HG02870 (cell line): Measurements from ENCODE around the gene KCTD2.
"Not testable (repeated sequence)": the region's sequence is repeated elsewhere in the genome, so short reads cannot be mapped to it uniquely, and the experiment has no call there.

Source experiments
- ATAC-seq: cut with Tn5 transposase; IDR thresholded peaks from one replicate; pipeline ENCODE4 v1.9.1; 2021; ENCODE audit warnings: mild to moderate bottlenecking, moderate library complexity; ENCODE audit not compliant: unreplicated experiment

Gene KCTD2

GRCh38 chr17:75049057-75049456 is 2.0 kb downstream of the KCTD2 start:
- no peak for ATAC-seq

- no peak for ATAC-seq
These were observed 2.7 kb downstream of the KCTD2 start for GRCh38 chr17:75049706-75050105.

- ATAC-seq, result no peak
These were observed 4.9 kb downstream of the KCTD2 start for GRCh38 chr17:75051941-75052340.

- ATAC-seq, result no peak
These were observed 12.6 kb downstream of the KCTD2 start for GRCh38 chr17:75059369-75060345.

GRCh38 chr17:75060434-75061054 is 13.5 kb downstream of the KCTD2 start:
- no peak for ATAC-seq

GRCh38 chr17:75061055-75061438 is 14.0 kb downstream of the KCTD2 start:
- ATAC-seq, result no peak

- no peak for ATAC-seq
These were observed 14.6 kb downstream of the KCTD2 start for GRCh38 chr17:75061618-75062017.

- ATAC-seq, result no peak
These were observed 16.2 kb downstream of the KCTD2 start for GRCh38 chr17:75063201-75063600.

- no peak for ATAC-seq
These were observed 16.6 kb downstream of the KCTD2 start for GRCh38 chr17:75063626-75064025.

- ATAC-seq, result no peak
These were observed 17.0 kb downstream of the KCTD2 start for GRCh38 chr17:75064040-75064439.

GRCh38 chr17:75064460-75064859 is 17.4 kb downstream of the KCTD2 start:
- ATAC-seq, result no peak

GRCh38 chr17:75064867-75065561 is 18.0 kb downstream of the KCTD2 start:
- ATAC-seq, result no peak

GRCh38 chr17:75065562-75066151 is 18.6 kb downstream of the KCTD2 start:
- ATAC-seq, result no peak

GRCh38 chr17:75067856-75068255 is 20.8 kb downstream of the KCTD2 start:
- ATAC-seq, result no peak

GRCh38 chr17:75068750-75069149 is 21.7 kb downstream of the KCTD2 start:
- no peak for ATAC-seq

- ATAC-seq, result no peak
These were observed 22.8 kb downstream of the KCTD2 start for GRCh38 chr17:75069783-75070182.

- ATAC-seq, result not testable (repeated sequence)
These were observed 24.6 kb downstream of the KCTD2 start for GRCh38 chr17:75071478-75072271.

GRCh38 chr17:75072909-75073308 is 25.9 kb downstream of the KCTD2 start:
- ATAC-seq, result not testable (repeated sequence)

GRCh38 chr17:75073618-75074047 is 26.6 kb downstream of the KCTD2 start:
- ATAC-seq, result no peak

- no peak for ATAC-seq
These were observed 27.5 kb downstream of the KCTD2 start for GRCh38 chr17:75074532-75074931.
